Measurements from ENCODE around the gene SEC61G. TPM values are rescaled to one million over a fixed set of nuclear protein-coding genes. Genes with fewer than 3 reads are reported as not detected.

SEC61G gene
- total RNA-seq = 416 and 641 TPM in 2 replicates

DNA sequence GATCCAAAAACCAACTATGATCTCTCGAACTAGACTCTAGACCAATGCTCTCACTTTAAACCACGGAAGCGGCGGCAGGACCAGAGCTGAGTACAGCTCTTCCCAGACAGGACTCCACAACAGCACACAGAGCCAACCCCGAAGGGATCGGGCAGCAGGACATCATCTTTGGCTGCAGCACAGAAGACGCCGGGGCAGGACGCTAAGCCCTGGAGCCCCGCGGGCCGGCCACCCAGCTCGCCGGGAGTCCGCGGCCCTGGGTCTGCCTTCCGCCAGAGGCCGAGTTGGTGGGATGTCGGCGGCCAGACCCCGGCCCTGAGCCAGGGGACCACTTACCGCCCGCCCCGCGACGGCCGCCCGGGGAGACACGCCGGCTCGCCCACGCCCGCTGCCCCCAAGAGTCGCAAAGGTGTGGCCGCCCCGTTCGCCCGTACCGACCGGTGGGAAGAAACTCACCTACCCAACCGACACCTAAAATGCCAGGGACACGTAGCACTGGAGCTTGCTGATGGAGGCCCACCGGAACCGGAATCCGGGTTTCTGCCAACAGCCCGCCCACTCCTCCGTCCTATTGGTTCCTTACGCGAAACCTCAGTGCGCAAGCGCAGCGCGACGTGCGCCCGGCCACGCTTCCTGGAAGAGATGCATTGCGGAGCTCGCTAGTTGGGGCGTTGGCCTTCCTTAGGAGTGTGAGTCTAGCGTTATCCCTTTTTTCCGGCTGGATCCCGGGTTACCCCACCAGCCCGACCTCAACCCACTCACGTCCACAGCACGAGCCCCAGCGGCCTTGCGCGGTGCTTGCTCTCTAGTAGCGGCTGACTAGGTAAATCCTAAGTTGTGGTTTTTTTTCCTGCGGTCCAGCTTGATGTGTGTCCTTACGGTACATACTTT lies at the start of gene SEC61G:
Gene SEC61G, minus strand, starts transcription at position 510 of the 891 bp plus-strand sequence. CDS start 1,623 bp downstream, outside the sequence.

Other genes starting within 250 kb of the SEC61G start
- not detected in 2 replicates for gene VSTM2A, start 216.8 kb downstream of the SEC61G start, total RNA-seq

Data from articular chondrocyte of knee joint (primary cell).